Keratinocyte (primary cell): ENCODE results near the gene SLC12A9. TPM values are rescaled to one million over a fixed set of nuclear protein-coding genes. Genes with fewer than 3 reads are reported as not detected.

Source experiments
- DNase-seq: peaks from one replicate; pipeline ENCODE4 v3.0.0-alpha.2; 2011; ENCODE audit warnings: low read depth, missing footprints, low spot score
- FAIRE-seq: peaks from 2 replicates; lab custom pipeline; 2011; peaks lifted over from hg19 to GRCh38; lab: Jason Lieb, UNC
- H2AFZ ChIP-seq: 2 replicates; pipeline ENCODE4 v1.6.0; 2012; ENCODE audit warnings: low read length, control low read depth, inconsistent platforms; ENCODE audit not compliant: control insufficient read depth
- H3K27ac ChIP-seq: 2 replicates; pipeline ENCODE4 v1.5.1; 2011; ENCODE audit warnings: low read length; ENCODE audit not compliant: control insufficient read depth, insufficient read depth
- H3K27me3 ChIP-seq: 3 replicates; pipeline ENCODE4 v1.6.0; 2011; ENCODE audit warnings: low read length; ENCODE audit not compliant: control insufficient read depth, insufficient read depth; ENCODE audit errors: extremely low read depth
- H3K36me3 ChIP-seq, 2 experiments: 2 replicates in 1 of 2; 3 replicates in 1 of 2; pipeline ENCODE4 v1.5.1; 2011; ENCODE audit warnings: low read length in 2 of 2, mild to moderate bottlenecking in 1 of 2; ENCODE audit not compliant: control insufficient read depth in 2 of 2, insufficient read depth in 2 of 2; ENCODE audit errors: extremely low read depth in 1 of 2
- H3K4me1 ChIP-seq: 3 replicates; pipeline ENCODE4 v1.5.1; 2011; ENCODE audit warnings: low read length; ENCODE audit not compliant: control insufficient read depth, insufficient read depth; ENCODE audit errors: extremely low read depth
- H3K4me2 ChIP-seq: 3 replicates; pipeline ENCODE4 v1.6.0; 2011; ENCODE audit warnings: low read depth, low read length; ENCODE audit not compliant: control insufficient read depth, insufficient read depth; ENCODE audit errors: extremely low read depth
- H3K4me3 ChIP-seq, 3 experiments: fragments of 200-600 bp in 1 of 3; sonication (generic) in 1 of 3; 2 replicates in 2 of 3; 3 replicates in 1 of 3; pipeline ENCODE4 v1.5.1; 2011 to 2016; ENCODE audit warnings: low read length in 3 of 3, mild to moderate bottlenecking in 3 of 3, control low read depth in 2 of 3, inconsistent platforms in 1 of 3, low read depth in 1 of 3, mixed read lengths in 1 of 3, mixed run types in 1 of 3, moderate library complexity in 1 of 3; ENCODE audit not compliant: control insufficient read depth in 2 of 3, insufficient read depth in 2 of 3; ENCODE audit errors: extremely low read depth in 1 of 3
- H3K79me2 ChIP-seq: 2 replicates; pipeline ENCODE4 v1.6.0; 2012; ENCODE audit warnings: low read length; ENCODE audit not compliant: control insufficient read depth, insufficient read depth
- H3K9ac ChIP-seq: 3 replicates; pipeline ENCODE4 v1.6.0; 2011; ENCODE audit warnings: low read length; ENCODE audit not compliant: control insufficient read depth, insufficient read depth; ENCODE audit errors: extremely low read depth
- H3K9me1 ChIP-seq: 3 replicates; pipeline ENCODE4 v1.6.0; 2011; ENCODE audit warnings: low read length; ENCODE audit not compliant: control insufficient read depth, insufficient read depth; ENCODE audit errors: extremely low read depth
- H3K9me3 ChIP-seq: 2 replicates; pipeline ENCODE4 v1.5.1; 2012; ENCODE audit warnings: low read depth, low read length; ENCODE audit not compliant: control insufficient read depth
- H4K20me1 ChIP-seq: 3 replicates; pipeline ENCODE4 v1.6.0; 2011; ENCODE audit warnings: low read length; ENCODE audit not compliant: control insufficient read depth, insufficient read depth; ENCODE audit errors: extremely low read depth
- CTCF ChIP-seq, 3 experiments: IDR thresholded peaks in 1 of 3; conservative IDR thresholded peaks in 1 of 3; optimal IDR thresholded peaks in 1 of 3; 2 replicates in 2 of 3; 3 replicates in 1 of 3; pipeline versions ENCODE3 to v1.5.1; 2011; ENCODE audit warnings: low read length in 3 of 3, mild to moderate bottlenecking in 3 of 3, moderate library complexity in 2 of 3, control low read depth in 1 of 3, inconsistent platforms in 1 of 3; ENCODE audit not compliant: insufficient read depth in 2 of 3; ENCODE audit errors: extremely low read depth in 1 of 3
- EZH2 ChIP-seq: IDR thresholded peaks from one replicate; pipeline ENCODE4 v1.6.1; 2012; ENCODE audit warnings: inconsistent platforms, mild to moderate bottlenecking, low read length, moderate library complexity
- dilution Hi-C: fragments of 300-500 bp; cut with MboI; formaldehyde crosslinking; loops from one replicate; pipeline ENCODE4 v1.7.0; 2020; ENCODE audit warnings: low sequenced_read_pairs; ENCODE audit not compliant: extremely low pct_ligation_motif_present
- polyA plus RNA-seq, 5 experiments: library from polyadenylated mRNA; depleted of rRNA in 3 of 5; stranded (reverse) in 3 of 5; stranded (forward) in 1 of 5; unstranded in 1 of 5; fragments of >200 nt; gene quantifications; 1 replicate in 1 of 5; 2 replicates in 3 of 5; 3 replicates in 1 of 5; pipeline versions ENCODE4 v1.2.1 to v1.2.3, GENCODE V29; 2011 to 2012; ENCODE audit warnings: missing spikeins in 2 of 5, low read depth in 1 of 5, low replicate concordance in 1 of 5

The SLC12A9 gene
- polyA plus RNA-seq, 1 donor (not counting 4 experiments of a cell fraction or from before 2014, with no cell fraction given) = 19.8 TPM

DNA sequence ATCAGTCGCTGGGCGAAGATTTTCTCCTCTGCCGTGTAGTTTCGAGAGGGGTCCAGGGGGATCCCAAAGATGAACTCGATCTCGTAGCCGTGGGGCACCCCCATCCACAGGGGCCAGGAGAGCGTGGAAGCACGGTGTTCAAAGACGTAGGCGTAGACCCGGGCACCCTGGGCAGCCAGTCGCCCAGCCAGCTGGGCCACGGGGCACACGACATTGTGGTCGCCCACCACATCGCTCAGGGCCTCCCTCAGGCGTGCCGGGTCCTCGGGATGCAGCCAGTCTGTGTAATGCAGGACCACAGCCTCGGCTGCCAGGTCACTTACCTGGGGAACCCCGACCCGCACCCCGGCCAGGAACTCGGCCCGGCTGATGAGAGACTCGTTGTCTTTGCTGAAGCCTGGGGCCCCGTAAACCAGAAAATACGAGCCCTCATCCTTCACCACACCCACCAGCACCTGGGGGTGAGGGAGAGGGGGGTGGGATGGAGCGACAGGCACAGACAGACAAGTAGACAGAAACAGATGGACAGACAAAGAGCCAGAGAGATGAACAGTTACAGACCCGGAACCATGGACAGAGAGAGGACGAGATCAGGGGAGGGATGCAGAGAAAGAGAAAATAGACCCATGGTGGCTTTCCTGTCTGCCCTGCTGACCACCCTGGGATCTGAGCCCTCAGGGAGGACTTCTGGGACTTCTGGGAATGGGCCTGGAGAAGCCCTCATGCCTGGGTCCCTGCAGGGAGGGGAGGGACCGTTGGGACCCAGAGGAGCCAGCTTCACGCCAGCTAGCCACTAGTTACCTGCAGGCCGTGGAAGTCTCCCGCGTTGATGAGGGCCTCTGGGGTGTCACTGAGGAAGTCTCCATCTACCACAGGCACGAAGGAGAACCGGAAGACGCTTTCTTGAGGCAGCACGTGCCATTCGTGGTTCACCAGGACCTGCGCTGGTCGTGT, 40.1 kb downstream of the SLC12A9 start:
- Histone ChIP-seq H3K9me3 (no peaks in the 10 kb centered on the region), H3K27ac (no peak overlapping the region), H3K4me3 (no peak overlapping the region), H3K9ac (no peak overlapping the region), H3K4me1 (peaks cover 37% of the 10 kb centered on the region), H3K79me2 (peaks cover 18% of the 10 kb centered on the region), H3K9me1 (no peaks in the 10 kb centered on the region), H3K27me3 (peaks cover 36% of the 10 kb centered on the region), H4K20me1 (peaks cover 2% of the 10 kb centered on the region), H3K36me3 (peaks cover 6 to 11% of the 10 kb centered on the region in 2 experiments), H2AFZ (no peak overlapping the region), H3K4me2 (no peak overlapping the region)
- FAIRE-seq (no peak), DNase-seq (no peak)
- TF ChIP-seq EZH2 (no peak), CTCF (optimal IDR thresholded peaks at IDR 0.05 in 1 of 3, IDR thresholded peaks at IDR 0.05 in 1 of 3, conservative IDR thresholded peaks at IDR 0.05 in 1 of 3; ENCODE audit: extremely low read depth in 1 of 3, insufficient read depth in 2 of 3, low read length in 3 of 3) (no peak)
- dilution Hi-C loops = no loop called here

- TF ChIP-seq EZH2 (no peak), CTCF (optimal IDR thresholded peaks at IDR 0.05 in 1 of 3, IDR thresholded peaks at IDR 0.05 in 1 of 3, conservative IDR thresholded peaks at IDR 0.05 in 1 of 3; ENCODE audit: extremely low read depth in 1 of 3, insufficient read depth in 2 of 3, low read length in 3 of 3) (no peak)
- H3K36me3 ChIP-seq = peaks cover under 1 to 4% of the 10 kb centered on the region in 2 experiments
- H3K9me1 ChIP-seq = no peaks in the 10 kb centered on the region
- no peak overlapping the region for H2AFZ ChIP-seq
- peaks cover 39% of the 10 kb centered on the region for H3K27me3 ChIP-seq
- FAIRE-seq (no peak), DNase-seq (no peak)
- H3K4me1 ChIP-seq = peaks cover 30% of the 10 kb centered on the region
- no peaks in the 10 kb centered on the region for H3K9me3 ChIP-seq
- H3K4me3 ChIP-seq = no peak overlapping the region
- H3K4me2 ChIP-seq = no peak overlapping the region
- H3K79me2 ChIP-seq = peaks cover 10% of the 10 kb centered on the region
- peaks cover 2% of the 10 kb centered on the region for H4K20me1 ChIP-seq
- H3K9ac ChIP-seq = no peak overlapping the region
- no peak overlapping the region for H3K27ac ChIP-seq
- dilution Hi-C loops = no loop called here
These were observed 40.9 kb downstream of the SLC12A9 start for GRCh38 chr7:100893318-100893895.
